Measurements from ENCODE around the gene GPR27.

The GPR27 gene

DNA sequence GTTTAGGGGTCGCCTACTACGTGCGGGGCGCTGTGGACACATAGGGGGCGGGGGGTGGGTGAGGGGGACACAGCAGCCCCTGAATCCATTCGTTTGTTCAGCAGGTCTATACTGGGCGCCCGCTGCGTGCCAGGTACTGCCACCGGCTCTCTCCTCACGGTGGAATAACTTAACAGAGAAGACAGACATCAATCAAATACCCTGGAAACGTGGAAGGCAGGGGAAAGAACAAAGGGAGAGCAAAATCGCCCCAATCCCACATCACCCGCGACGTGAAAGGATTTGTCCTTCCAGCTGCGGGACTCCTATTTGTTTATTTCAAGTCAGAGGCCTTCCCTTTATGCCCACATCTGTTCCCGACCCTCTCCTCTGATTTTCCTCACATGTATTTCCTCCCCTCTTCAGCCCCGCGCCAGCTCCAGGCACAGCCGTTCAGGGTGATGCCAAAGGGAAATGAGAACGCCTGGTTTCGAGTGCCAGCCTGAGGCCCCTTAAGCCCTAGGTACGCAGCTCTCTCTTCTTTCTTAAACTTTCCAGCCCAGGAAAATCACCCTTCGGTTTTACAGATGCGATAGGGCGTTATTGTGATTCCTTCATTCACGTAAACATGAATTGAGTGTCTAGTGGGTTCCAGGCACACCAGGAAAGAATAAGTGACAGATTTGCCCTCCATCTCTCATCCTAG is 32.0 kb downstream of the GPR27 start:
- no peak for DNase-seq

DNA sequence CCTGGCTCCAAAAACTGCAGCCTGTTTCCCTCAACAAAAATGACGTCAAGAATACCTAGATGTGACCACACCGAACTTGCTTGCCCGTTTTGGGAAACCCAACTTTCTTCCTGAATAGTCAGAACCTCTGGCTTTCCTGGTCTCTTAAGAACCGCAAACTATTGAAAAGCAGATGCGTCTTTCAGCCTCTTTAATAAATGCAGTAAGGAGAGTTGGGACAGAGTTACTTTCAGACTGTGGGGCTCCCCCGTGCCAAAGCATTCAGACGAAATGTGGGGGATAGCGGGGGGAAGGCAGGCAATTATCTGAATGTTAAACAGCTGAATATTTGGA is 32.5 kb downstream of the GPR27 start:
- no peak for DNase-seq

DNA sequence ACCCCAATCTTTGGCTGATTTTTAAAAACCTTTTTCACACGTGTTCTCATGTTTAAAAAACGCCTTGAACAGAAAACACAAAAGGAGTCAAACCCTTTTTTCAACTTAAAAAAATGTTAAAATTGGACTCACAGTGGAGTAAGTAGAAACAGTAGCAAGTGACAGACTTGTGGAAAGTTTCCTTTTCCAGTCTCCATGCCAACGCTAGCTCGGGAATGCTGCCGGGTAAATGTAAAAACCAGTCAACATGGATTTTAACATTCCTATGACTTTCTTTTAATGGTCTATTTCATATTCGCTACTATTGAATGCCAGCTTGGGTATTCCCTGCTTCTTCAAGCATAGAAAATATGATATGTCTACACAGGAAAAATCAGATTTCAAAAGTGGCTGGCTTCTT is 32.9 kb downstream of the GPR27 start:
- peak in 1 of 56 donors; percentile 8 for DNase-seq

DNA sequence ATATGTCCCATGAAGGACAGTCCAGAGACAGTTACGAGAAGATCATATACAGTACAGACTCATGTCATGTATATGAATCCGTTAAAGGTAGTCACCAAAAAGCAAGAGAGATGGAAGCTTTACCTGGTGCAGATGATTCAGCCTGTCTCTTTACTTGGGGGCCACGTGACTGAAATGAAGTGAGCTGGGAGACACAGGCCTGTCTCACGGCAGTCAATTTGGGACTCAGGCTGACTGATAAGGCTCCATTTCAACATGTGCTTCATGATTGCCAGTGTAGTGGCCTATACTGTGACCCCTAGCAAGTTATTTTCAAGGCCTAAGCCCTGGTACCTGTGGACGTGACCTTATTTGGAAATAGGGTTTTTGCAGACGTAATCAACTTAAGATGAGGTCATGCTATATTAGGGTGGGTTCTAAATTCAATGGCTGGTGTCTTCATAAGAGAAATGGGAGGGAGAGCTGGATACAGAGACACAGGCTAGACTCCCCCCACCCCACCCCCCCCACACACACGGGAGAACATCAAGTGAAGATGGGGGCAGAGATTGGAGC is 34.3 kb downstream of the GPR27 start:
- no peak for DNase-seq

DNA sequence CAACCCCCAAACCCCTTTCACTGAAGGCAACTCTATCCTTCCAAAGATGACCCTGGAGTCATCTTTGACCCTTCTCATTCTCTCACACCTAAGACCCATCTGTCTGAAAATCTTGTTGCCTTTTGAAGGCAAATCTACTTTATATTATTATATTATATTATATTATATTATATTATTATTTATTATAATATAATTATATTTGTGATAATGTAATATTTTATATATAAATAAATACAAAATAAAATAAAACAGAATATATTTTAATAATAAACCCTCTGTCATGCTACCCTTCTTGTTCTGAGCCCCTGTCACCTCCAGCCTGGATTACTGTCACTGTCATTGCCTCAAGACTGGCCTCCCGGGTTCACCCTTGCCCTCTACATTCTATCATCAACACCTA is 36.3 kb downstream of the GPR27 start:
- DNase-seq, result no peak

DNA sequence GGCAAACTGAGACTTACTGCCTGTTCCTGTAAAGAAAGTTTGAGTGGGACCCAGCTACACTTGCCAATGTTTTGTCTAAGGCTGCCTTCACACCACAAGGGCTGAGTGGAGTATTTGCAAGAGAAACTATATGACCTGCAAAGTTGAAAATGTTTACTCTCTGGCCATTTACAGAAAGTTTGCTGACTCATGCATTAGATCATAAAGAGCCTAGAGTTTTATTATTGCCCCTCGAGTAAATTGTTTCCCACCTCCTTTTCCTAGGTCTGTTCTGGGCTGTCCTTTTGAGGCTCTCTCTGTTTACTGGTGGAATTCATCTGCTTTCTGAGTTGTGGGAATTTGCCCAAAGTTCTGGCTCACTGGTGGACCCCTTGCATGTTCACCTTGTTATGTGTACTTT is 38.0 kb downstream of the GPR27 start:
- no peak for DNase-seq

DNA sequence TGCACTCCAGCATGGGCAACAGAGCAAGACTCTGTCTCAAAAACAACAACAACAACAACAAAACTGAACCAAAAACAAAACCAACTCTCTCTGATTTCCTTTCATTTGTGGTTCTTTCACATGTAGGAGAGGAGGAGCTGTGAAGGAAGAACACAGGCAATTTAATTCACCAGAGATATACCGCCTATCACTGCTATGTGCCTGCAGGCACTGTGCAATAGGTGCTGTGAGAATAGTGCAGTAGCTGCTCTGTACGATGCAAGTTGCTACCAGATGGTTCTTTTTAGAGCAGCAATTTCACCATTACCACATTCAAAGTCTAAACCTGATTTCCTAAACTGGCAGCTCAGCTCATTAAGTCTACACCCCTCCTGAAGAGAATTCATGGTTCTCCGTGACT is 42.6 kb downstream of the GPR27 start:
- DNase-seq, result no peak

DNA sequence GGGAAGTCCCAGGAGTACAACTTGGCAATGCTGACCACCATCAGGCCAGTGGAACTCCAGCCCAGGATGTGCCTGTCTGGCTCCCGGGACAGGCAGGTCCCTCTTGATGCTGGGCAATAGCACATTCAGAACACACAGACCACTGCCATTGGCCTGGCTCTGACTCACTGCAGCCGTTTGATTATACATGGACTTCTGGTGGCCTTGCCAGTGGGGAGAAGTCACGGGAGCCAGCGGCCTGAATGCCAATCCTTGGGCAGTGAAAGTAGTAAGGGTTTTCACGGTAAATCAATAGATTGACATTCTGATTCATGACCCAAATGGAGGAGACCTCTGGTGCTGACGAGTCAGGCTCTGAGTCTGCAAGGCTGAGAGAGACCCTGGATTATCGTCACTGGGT is 43.8 kb downstream of the GPR27 start:
- no peak for DNase-seq

DNA sequence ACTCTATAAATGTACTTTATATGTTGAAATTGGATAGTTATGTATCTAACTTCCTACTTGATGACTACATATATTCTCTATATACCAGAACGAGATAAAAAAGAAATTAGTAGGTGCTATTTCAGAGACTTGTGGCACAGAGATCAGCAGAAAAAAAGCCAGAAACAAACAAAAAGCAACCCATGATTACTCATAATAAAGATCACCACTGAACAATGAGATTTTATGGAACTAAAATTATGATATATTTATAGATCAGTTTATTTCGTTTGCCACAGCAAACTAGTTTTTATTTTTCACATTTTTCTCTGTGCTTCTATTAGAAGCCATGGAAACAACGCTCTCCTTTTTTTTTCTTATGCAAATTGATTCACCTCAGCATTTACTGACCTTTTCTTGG is 46.4 kb downstream of the GPR27 start:
- DNase-seq, result no peak

DNA sequence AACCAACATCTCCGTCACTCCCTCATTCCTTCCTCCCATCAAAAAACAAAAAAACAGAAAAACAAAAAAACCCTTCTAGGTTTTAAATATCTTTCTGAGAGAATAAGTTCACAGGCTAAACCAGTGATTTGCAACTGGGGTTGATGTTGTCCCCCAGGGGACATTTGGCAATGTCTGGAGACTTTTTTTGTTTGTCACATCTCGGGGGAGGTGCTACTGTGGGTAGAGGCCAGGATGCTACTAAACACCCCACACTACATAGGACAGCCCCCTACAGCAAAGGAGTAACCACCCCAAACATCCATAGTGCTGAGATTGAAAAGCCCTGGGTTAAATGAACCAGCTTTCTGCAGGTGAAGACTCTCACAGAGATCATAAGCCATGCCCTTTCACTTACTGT is 48.3 kb downstream of the GPR27 start:
- no peak for DNase-seq

DNA sequence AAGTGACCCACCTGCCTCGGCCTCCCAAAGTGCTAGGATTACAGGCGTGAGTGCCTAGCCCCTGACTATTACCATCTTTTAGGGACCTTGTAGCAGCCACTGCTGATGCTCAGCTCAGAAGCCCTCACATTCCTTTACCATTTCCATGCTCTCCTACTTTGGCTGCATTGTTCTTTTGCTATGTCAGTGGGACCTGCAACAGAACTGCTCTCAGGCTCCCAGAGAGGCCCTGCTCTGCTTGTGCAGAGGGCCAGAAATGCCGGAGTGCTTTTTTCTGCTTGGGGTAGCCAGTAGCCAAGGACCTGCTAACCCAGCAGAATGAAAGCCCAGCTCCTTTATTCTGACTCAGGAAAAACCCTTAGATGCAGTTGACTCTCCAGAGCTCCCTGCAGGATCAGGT is 49.6 kb downstream of the GPR27 start:
- no peak for DNase-seq

DNA sequence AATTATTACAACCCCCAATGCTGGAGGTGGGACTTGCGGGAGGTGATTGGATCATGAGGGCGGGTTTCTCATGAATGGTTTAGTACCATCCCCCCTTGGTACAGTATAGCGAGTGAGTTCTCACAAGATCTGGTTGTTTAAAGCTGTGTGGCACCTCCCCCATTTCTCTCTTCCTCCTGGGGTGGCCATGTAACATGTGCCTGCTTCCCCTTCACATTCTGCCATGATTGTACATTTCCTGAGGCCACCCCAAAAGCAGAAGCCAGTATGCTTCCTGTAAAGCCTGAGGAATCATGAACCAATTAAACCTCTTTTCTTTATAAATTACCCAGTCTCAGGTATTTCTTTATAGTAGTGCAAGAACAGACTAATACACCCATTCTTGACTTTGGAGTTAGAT is 51.5 kb downstream of the GPR27 start:
- no peak for DNase-seq

DNA sequence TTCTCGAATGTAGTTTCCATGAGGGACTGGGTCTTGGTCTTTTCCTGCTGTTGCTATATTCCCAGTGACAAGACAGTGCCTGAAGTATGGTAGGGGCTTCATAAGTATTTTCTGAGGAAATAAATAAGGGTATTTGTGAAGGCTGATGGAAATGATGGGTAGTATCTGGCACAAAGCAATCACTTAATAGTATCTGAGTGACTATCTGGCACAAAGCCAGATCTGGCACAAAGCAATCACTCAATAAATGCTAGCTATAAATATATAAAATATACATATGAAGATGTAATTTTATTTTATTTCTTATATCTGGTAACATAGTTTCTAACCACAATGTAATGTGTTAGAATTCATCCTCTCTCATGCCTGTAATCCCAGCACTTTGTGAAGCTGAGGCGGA is 52.0 kb downstream of the GPR27 start:
- DNase-seq, result no peak
